ENCODE measurements around the gene CBX6.
"Not testable (repeated sequence)": the region's sequence is repeated elsewhere in the genome, so short reads cannot be mapped to it uniquely, and the experiment has no call there.

Gene CBX6

DNA sequence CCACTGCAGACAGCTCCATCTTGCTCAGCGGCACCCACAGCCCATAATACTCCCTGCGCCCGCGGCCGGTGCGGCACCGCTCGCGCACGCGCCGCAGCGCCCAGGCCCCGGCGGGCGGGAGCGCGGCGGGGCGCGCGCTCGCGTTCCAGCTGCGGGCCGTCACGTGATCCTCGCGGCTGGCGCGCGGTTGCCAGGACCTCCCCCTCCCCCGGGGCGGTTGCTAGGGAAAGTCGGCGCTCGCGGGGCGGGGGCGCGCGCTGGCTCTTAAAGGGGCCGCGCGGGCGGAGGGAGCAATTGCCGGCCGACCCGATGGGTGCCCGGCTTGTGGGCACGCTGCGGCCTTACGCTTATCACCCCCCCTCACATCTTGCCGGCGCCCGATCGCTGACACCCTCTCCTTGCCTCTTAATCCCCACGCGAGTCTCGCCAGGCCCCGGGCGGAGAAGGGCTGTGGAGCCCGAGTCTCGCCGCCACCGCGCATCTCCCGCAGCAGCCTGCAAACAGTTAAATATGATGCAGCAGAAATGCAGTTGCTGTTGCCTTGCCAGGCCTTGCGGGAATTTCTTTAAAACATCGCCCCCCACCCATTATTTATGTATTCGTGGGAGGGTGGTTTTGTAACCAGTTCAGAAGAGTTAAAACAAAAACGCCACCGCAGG lies at the start of gene CBX6:
Gene CBX6 (minus strand): TSS at position 45 of the 659 bp plus-strand sequence. CDS start 26 bp downstream, at position 19.
- DNase-seq (ENCODE audit: low read depth): peak; percentile 92

GRCh38 chr22:38921806-38922205 lies 49.8 kb upstream of the CBX6 start:
- DNase-seq (ENCODE audit: low read depth): no peak

DNA sequence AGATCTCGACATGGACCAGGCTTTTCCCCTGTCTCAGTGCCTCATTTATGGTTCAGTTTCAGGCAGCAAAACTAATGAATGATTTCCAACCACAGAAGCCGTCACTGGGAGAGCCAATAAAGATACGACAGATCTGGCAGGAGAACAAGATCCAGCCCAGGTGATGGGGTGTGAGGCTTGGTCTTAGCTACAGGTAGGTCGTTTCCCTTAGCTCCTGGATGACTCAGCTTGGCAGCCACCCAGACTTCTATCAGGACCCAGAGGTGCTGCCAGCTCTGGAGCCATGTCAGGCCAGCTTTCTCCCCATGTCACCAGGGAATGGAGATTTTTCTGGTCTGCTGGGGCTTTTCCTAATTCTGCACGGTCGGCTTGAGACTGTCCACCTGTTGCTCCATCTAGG lies 49.1 kb upstream of the CBX6 start:
- no peak for DNase-seq (ENCODE audit: low read depth)

GRCh38 chr22:38919631-38920190 lies 47.7 kb upstream of the CBX6 start:
- DNase-seq (ENCODE audit: low read depth): no peak

GRCh38 chr22:38911434-38911833 lies 39.4 kb upstream of the CBX6 start:
- DNase-seq (ENCODE audit: low read depth): no peak

- no peak for DNase-seq (ENCODE audit: low read depth)
These were observed 35.8 kb upstream of the CBX6 start for GRCh38 chr22:38907767-38908166.

- DNase-seq (ENCODE audit: low read depth): no peak
These were observed 34.0 kb upstream of the CBX6 start for GRCh38 chr22:38906052-38906451.

DNA sequence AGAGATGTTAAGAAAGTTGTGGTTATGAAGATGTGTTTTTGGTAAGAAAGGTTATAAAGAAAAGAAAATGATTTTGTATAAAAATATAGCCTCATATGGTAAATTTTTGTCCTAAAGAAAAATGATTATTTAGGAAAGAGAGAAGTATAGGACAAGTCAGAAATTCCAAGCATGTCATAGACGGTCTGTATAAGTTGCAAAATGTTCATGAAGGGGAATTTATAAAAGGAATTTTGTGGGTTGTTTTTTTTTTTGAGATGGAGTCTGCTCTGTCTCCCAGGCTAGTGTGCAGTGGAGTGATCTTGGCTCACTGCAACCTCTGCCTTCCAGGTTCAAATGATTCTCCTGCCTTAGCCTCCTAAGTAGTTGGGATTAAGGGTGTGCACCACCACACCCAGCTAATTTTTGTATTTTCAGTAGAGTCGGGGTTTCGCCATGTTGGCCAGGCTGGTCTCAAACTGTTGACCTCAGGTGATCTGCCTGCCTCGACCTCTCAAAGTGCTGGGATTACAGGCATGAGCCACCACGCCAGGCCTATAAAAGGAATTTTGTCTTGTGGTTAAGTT lies 32.1 kb upstream of the CBX6 start:
- DNase-seq (ENCODE audit: low read depth): not testable (repeated sequence)

GRCh38 chr22:38901111-38901641 lies 29.2 kb upstream of the CBX6 start:
- no peak for DNase-seq (ENCODE audit: low read depth)

DNA sequence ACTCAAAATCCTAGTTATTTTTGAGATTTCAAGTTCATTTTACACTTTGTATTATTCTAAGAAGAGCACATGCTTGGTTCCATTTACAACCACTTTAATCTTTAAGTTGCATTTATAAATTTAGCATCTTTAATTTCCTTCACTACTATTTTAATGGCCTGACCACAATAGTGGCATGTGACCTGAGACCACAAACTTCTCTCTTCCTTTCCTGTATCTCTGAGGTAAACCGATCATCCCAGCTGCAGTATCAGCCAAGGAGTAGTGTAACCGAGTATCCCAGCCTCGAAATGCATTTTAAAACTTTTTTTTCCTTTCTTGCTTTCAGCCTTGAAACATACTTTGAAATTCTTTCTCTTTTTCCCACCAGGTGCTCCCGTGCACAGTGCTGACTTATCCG lies 28.7 kb upstream of the CBX6 start:
- no peak for DNase-seq (ENCODE audit: low read depth)

DNA sequence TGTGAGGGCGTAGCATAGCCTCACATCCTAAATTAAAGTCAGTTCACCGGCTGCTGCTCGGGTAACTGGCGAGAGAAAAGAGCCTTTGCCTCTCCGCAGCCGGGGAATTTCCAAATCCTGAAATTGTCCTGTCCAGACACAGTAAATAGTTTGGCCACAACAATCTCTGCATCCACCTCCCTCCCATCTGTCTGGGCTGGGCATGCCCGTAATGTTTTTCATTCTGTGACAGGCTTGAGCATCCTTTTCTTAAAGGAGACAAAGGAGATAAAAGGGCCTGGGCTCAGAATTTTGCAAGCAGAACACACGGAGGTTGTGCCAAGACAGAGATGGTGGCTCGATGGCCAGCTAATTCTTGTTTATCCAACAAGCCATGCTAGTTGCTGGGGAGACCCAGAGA lies 19.2 kb upstream of the CBX6 start:
- DNase-seq (ENCODE audit: low read depth): no peak

GRCh38 chr22:38890377-38890776 lies 18.4 kb upstream of the CBX6 start:
- DNase-seq (ENCODE audit: low read depth): no peak

- DNase-seq (ENCODE audit: low read depth): no peak
These were observed 14.3 kb upstream of the CBX6 start for GRCh38 chr22:38886333-38886732.

GRCh38 chr22:38882972-38883622 lies 11.1 kb upstream of the CBX6 start:
- no peak for DNase-seq (ENCODE audit: low read depth)

DNA sequence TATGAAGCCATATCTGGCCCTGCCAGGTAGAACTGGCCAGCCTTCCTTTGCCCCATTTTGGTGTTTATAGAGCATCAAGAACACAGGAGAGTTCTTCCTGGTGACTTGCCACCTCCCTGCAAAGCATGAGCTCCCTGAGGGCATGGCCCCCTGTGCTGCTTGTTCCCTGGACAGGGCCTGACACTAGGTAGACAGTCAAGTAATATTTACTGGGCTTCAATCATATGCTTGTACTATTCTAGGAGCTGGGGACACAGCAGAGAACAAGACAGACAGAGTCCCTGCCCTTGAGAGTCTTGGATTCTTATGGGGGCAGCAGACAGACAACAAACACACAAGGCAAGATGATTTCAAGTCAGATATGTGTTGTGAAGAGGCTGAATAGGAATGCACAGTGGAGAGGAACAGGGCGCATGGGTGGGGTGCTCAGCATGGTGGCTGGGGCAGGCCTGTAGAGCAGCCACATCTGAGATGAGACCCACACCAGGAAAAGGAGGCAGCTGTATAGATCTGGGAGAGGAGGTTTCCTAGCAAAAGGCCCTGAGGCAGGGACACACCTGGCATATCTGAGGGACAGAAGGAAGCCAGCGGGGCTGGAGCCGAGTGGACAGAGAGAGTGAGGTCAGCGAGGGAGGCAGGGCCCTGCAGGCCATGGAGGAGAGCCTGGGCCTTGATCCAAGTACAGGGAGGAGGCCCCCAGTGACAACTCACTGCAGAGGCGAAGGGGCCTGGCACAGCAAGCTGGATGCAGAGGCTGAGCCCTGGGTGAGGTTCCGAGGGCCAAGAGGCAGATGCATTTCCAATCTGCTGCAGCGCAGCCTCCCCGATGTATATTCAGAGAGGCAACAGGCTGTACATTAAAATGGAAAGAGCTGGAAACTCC lies 10.2 kb upstream of the CBX6 start:
- no peak for DNase-seq (ENCODE audit: low read depth)

GRCh38 chr22:38881464-38881871 lies 9.5 kb upstream of the CBX6 start:
- no peak for DNase-seq (ENCODE audit: low read depth)

GRCh38 chr22:38879961-38880360 lies 7.9 kb upstream of the CBX6 start:
- no peak for DNase-seq (ENCODE audit: low read depth)

DNA sequence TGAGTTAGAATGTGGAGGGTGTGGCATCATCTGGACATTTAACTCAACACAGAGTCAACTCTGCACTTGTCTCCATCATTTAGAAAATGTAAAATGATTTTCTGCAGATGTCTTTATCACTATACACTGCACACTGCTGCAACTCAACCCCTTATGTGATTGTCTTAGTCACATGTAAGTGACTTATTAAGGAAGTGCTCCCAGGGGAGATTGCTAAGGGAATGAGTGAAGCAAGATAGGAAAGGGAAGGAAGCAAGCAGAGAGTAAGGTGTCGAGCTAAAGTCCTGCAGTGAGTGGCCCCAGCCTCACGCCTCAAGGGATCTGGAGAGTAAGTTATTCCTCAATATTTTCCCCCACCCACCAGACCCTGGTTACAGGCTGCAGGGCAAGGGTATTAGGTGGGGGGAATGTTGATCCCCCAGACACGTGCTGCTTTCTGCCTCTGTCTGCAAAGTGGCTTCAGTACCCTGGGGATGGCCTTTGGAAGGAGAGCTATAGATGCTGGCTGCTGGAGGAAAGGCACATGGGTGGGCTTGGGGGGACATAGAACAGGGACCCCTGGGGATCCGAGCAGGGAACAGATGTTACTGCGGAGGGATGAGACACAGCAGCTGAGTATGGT lies 7.2 kb upstream of the CBX6 start:
- DNase-seq (ENCODE audit: low read depth): no peak

DNA sequence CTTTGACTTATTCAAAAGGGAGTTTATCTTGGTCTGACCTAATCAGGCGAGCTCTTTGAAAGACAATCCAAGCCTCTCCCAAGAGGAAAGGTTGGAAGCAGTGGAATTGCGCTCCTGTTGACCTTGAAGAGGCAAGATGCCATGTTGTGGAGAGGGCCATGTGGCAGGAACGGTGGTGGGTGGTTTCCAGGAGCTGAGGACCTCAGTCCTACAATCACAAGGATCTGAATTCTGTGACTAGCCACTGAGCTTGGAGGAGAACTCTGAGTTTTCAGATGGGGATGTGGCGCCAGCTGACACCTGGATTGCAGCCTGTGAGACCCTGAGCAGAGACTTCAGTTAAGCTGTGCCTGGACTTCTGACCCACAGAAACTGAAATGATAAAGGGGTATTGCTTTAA lies 6.0 kb upstream of the CBX6 start:
- no peak for DNase-seq (ENCODE audit: low read depth)

DNA sequence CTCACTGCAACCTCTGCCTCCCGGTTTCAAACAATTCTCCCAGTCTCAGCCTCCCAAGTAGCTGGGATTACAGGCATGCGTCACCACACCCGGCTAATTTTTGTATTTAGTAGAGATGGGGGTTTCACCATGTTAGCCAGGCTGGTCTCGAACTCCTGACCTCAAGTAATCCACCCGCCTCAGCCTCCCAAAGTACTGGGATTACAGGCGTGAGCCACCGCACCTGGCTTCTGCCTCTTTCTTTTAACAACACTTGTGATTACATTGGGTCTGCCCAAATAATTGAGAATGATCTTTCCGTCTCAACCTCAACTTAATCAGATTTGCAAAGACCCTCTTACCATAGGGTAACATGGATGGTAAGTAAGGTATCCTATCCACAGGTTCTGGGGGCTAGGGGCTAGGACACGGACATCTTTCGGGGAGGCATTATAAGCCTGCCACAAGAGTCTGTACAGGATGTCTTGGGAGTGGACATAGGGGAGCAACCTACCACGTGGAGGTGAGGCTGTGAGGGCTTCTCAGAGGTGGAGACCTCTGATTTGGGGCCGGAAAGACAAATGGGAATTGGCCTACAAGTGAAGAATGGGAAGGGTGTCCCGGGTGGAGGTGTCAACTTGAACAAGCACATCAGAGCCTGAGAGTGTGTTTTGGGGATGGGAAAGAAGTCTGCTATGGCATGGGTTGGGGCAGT lies 2.7 kb upstream of the CBX6 start:
- DNase-seq (ENCODE audit: low read depth): no peak

All from activated T-cell treated with anti-CD3 and anti-CD28 coated beads for 24 hours (primary cell).